K562 (cell line): ENCODE data around the gene GOSR1. TPM values are rescaled to one million over a fixed set of nuclear protein-coding genes. Genes with fewer than 3 reads are reported as not detected.
"Not testable (repeated sequence)": the region's sequence is repeated elsewhere in the genome, so short reads cannot be mapped to it uniquely, and the experiment has no call there.

Source experiments
- ATAC-seq: fragments of 200-7000 bp; cut with Tn5 transposase; 3 replicates; pipeline ENCODE4 v1.9.1; 2020; ENCODE audit warnings: moderate library complexity
- BruUV-seq: library from RNA; stranded (reverse); fragments of 400-500 nt; replicated peaks from 2 replicates; lab custom pipeline; 2021; lab: Mats Ljungman, UMichigan
- CTCF ChIA-PET: fragments of 300-600 bp; formaldehyde crosslinking; extraction: SDS; loops from one replicate; lab custom pipeline; 2021; ENCODE audit warnings: low intra/inter-chr PET ratio; lab: Yijun Ruan, JAX
- POLR2A ChIA-PET: fragments of 300-600, 350-650 bp; sonication (Branson Sonifier 250); formaldehyde crosslinking; extraction: SDS; loops from one replicate; lab custom pipeline; 2021; ENCODE audit warnings: antibody characterized with exemption, inconsistent platforms; lab: Yijun Ruan, JAX
- DNase-seq, 4 experiments: peaks; one replicate each; pipeline versions ENCODE4 v3.0.0 to v3.0.0-alpha.2; 2011 to 2018; ENCODE audit warnings: low spot score in 3 of 4, mixed read lengths in 3 of 4; ENCODE audit errors: extremely low read depth in 1 of 4
- FAIRE-seq: peaks from 2 replicates; lab custom pipeline; 2011; peaks lifted over from hg19 to GRCh38; lab: Jason Lieb, UNC
- H2AFZ ChIP-seq: 2 replicates; pipeline ENCODE4 v1.6.0; 2011; ENCODE audit warnings: low read depth, low read length, control low read depth, inconsistent platforms
- H3K27ac ChIP-seq: fragments of 200-600 bp; 3 replicates; pipeline ENCODE4 v1.8.0; 2011; ENCODE audit warnings: low read depth, mild to moderate bottlenecking, control low read depth, inconsistent platforms, low read length, moderate library complexity, mixed read lengths; ENCODE audit errors: extremely low read depth
- H3K27me3 ChIP-seq, 2 experiments: fragments of 300-600 bp in 1 of 2; 2 replicates in 1 of 2; 3 replicates in 1 of 2; pipeline versions ENCODE4 v1.6.0 to v1.8.0; 2011; ENCODE audit warnings: inconsistent platforms in 2 of 2, low read length in 2 of 2, mild to moderate bottlenecking in 1 of 2, mixed read lengths in 1 of 2, moderate library complexity in 1 of 2; ENCODE audit not compliant: control insufficient read depth in 2 of 2, insufficient read depth in 2 of 2
- H3K36me3 ChIP-seq: fragments of 300-600 bp; 3 replicates; pipeline ENCODE4 v1.8.0; 2011; ENCODE audit warnings: mild to moderate bottlenecking, low read length, inconsistent platforms; ENCODE audit not compliant: control insufficient read depth, insufficient read depth
- H3K4me1 ChIP-seq, 2 experiments: fragments of 200-600 bp in 1 of 2; replicated peaks in 1 of 2; 2 replicates in 1 of 2; 3 replicates in 1 of 2; pipeline versions ENCODE4 v1.5.1 to v1.8.0; 2011; ENCODE audit warnings: inconsistent platforms in 2 of 2, low read length in 2 of 2, mild to moderate bottlenecking in 1 of 2, mixed read lengths in 1 of 2, moderate library complexity in 1 of 2; ENCODE audit not compliant: control insufficient read depth in 2 of 2, insufficient read depth in 2 of 2
- H3K4me2 ChIP-seq: 2 replicates; pipeline ENCODE4 v1.6.1; 2011; ENCODE audit warnings: low read length, control low read depth, inconsistent platforms, mixed read lengths; ENCODE audit not compliant: insufficient read depth
- H3K4me3 ChIP-seq: fragments of 200-600 bp; sonication (generic), shearing (Covaris generic); 2 replicates; pipeline ENCODE4 v1.5.1; 2016; ENCODE audit warnings: control low read depth, inconsistent platforms
- H3K79me2 ChIP-seq: fragments of 200-600 bp; 3 replicates; pipeline ENCODE4 v1.8.0; 2011; ENCODE audit warnings: low read length, inconsistent platforms; ENCODE audit not compliant: control insufficient read depth, insufficient read depth
- H3K9ac ChIP-seq, 2 experiments: 2 replicates each; pipeline versions ENCODE4 v1.6.0 to v1.6.1; 2011; ENCODE audit warnings: low read depth in 2 of 2, low read length in 2 of 2, control low read depth in 1 of 2, inconsistent platforms in 1 of 2, mild to moderate bottlenecking in 1 of 2, mixed read lengths in 1 of 2; ENCODE audit not compliant: insufficient read depth in 1 of 2
- H3K9me1 ChIP-seq: one replicate; pipeline ENCODE4 v1.6.0; 2011; ENCODE audit warnings: inconsistent platforms, mild to moderate bottlenecking, low read length, moderate library complexity; ENCODE audit not compliant: control insufficient read depth, insufficient read depth
- H3K9me3 ChIP-seq: replicated peaks from 2 replicates; pipeline ENCODE4 v1.5.1; 2011; ENCODE audit warnings: low read depth, low read length, inconsistent platforms; ENCODE audit not compliant: control insufficient read depth, insufficient read depth
- H4K20me1 ChIP-seq: replicated peaks from 2 replicates; pipeline ENCODE4 v1.6.1; 2011; ENCODE audit warnings: low read length, inconsistent platforms, mixed read lengths; ENCODE audit not compliant: control insufficient read depth, insufficient read depth
- MAFG ChIP-seq: fragments of 450-650 bp; conservative IDR thresholded peaks from 2 replicates; pipeline ENCODE4 v1.6.1; 2016; ENCODE audit warnings: missing genetic modification characterization, missing compliant biosample characterization
- NFIX ChIP-seq: fragments of 250-450 bp; sonication (Bioruptor Pico); IDR thresholded peaks from 2 replicates; pipeline ENCODE4 v1.4.0; 2020; ENCODE audit warnings: low read depth, mild to moderate bottlenecking, moderate library complexity
- ZKSCAN1 ChIP-seq: fragments of 150-350 bp; IDR thresholded peaks from 2 replicates; pipeline ENCODE4 v1.6.1; 2016; ENCODE audit warnings: low read depth, low read length
- ZNF140 ChIP-seq: fragments of 250-450 bp; sonication (Bioruptor Pico); IDR thresholded peaks from 2 replicates; pipeline ENCODE4 v1.8.0; 2021; ENCODE audit warnings: moderate library complexity, mild to moderate bottlenecking, inconsistent platforms
- WGBS: fragments of 100-300 bp; shearing (Covaris generic); methylation state at CpG from one replicate; pipeline ENCODE4 v1.1.6; 2016; ENCODE audit warnings: low coverage, mixed read lengths; ENCODE audit not compliant: insufficient coverage; ENCODE audit errors: missing lambda C conversion rate; 5-methylcytosine and 5-hydroxymethylcytosine counted together
- in situ Hi-C: fragments of 300-500 bp; cut with MboI; formaldehyde crosslinking; loops from 4 replicates; pipeline ENCODE4 v1.15.0; 2018; ENCODE audit warnings: inconsistent platforms, mixed read lengths
- intact Hi-C: fragments of 100-400 bp; cut with micrococcal nuclease; formaldehyde crosslinking; loops from 2 replicates; pipeline ENCODE4 v1.14.2; 2022
- polyA plus RNA-seq, 8 experiments: library from polyadenylated mRNA; depleted of rRNA in 4 of 8; stranded (reverse) in 5 of 8; unstranded in 3 of 8; fragments of >200 nt; fragmentation: Nextera tagmentation in 2 of 8; fragmentation: Illumina TruSeq in 1 of 8; extraction: Ambion mirVana in 2 of 8; extraction: Trizol in 1 of 8; gene quantifications; 2 replicates each; pipeline versions ENCODE4 v1.2.1 to v1.2.3, GENCODE V29; 2011 to 2014; ENCODE audit warnings: inconsistent platforms in 1 of 8, missing spikeins in 1 of 8
- total RNA-seq, 7 experiments: library from RNA; depleted of rRNA in 6 of 7; stranded (reverse); fragments of >200 nt in 6 of 7; fragmentation: Illumina TruSeq in 2 of 7; extraction: Trizol in 2 of 7; gene quantifications; 2 replicates each; pipeline versions ENCODE4 v1.2.1 to v1.2.3, GENCODE V29; 2011 to 2021; ENCODE audit warnings: low replicate concordance in 1 of 7
- TF ChIP-seq, protein P1 (sequence below), 3 experiments: IDR thresholded peaks in 2 of 3; conservative IDR thresholded peaks in 1 of 3; 2 replicates each; pipeline ENCODE4 v1.5.1; 2011 to 2012; ENCODE audit warnings: low read length in 3 of 3, mild to moderate bottlenecking in 3 of 3, control low read depth in 2 of 3, improper control_type of control experiment in 1 of 3, inconsistent platforms in 1 of 3, low read depth in 1 of 3, mixed read lengths in 1 of 3, moderate library complexity in 1 of 3; ENCODE audit not compliant: insufficient read depth in 2 of 3

The GOSR1 gene
- total and polyA plus RNA-seq, 9 of the 15 experiments (the other 6 are each of a cell fraction or from before 2014, with no cell fraction given), result 17.6 to 95.5 (median 33.3) TPM

GRCh38 chr17:30565073-30565935 is 88.1 kb downstream of the GOSR1 start:
- H3K4me3 ChIP-seq, result no peak overlapping the region
- intact Hi-C loops (loop anchor here (10.0 kb wide), 1 partner anchor 149 kb away; no protein-coding TSS in a partner anchor), in situ Hi-C loops (no loop called here)
- TF ChIP-seq ZNF140 (CRISPR knock-in tag) (no peak), NFIX (no peak), ZKSCAN1 (peak; percentile 93), MAFG (tag) (no peak)
- TF ChIP-seq, protein P1, sequence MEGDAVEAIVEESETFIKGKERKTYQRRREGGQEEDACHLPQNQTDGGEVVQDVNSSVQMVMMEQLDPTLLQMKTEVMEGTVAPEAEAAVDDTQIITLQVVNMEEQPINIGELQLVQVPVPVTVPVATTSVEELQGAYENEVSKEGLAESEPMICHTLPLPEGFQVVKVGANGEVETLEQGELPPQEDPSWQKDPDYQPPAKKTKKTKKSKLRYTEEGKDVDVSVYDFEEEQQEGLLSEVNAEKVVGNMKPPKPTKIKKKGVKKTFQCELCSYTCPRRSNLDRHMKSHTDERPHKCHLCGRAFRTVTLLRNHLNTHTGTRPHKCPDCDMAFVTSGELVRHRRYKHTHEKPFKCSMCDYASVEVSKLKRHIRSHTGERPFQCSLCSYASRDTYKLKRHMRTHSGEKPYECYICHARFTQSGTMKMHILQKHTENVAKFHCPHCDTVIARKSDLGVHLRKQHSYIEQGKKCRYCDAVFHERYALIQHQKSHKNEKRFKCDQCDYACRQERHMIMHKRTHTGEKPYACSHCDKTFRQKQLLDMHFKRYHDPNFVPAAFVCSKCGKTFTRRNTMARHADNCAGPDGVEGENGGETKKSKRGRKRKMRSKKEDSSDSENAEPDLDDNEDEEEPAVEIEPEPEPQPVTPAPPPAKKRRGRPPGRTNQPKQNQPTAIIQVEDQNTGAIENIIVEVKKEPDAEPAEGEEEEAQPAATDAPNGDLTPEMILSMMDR (IDR thresholded peaks at IDR 0.05 in 2 of 3, conservative IDR thresholded peaks at IDR 0.05 in 1 of 3; ENCODE audit: insufficient read depth in 2 of 3, low read depth in 1 of 3, low read length in 3 of 3), result 0 out of 6 replicates have a peak, but pooled peaks of 2 of the 3 experiments have one; percentile 10 to 25
- ChIA-PET POLR2A (interaction anchor here (0.6 to 0.8 kb wide), 3 partner anchors 11 to 433 kb away, joined by 3 read pairs; no protein-coding TSS in a partner anchor), CTCF (no interaction called here)
- WGBS, result 4% methylated on average over 8 of the region's 9 CpGs
- DNase-seq (no peak), ATAC-seq (no peak), FAIRE-seq (no peak)
- H3K4me1 ChIP-seq, result peaks cover 0 to 17% of the 10 kb centered on the region in 2 experiments; a peak in 3 of 5 replicates
- H3K36me3 ChIP-seq, result no peaks in the 10 kb centered on the region
- no peak overlapping the region for H3K27ac ChIP-seq
- BruUV-seq, result no TSS peak
- no peak overlapping the region for H2AFZ ChIP-seq
- no peaks in the 10 kb centered on the region; the same call in none of the 2 replicates for H4K20me1 ChIP-seq
- no peaks in the 10 kb centered on the region for H3K9me3 ChIP-seq
- no peak overlapping the region for H3K9ac ChIP-seq
- H3K79me2 ChIP-seq, result no peaks in the 10 kb centered on the region
- H3K4me2 ChIP-seq, result no peak overlapping the region
- no peaks in the 10 kb centered on the region for H3K9me1 ChIP-seq
- H3K27me3 ChIP-seq, result peaks cover 6 to 30% of the 10 kb centered on the region in 2 experiments; a peak in 4 of 5 replicates

DNA sequence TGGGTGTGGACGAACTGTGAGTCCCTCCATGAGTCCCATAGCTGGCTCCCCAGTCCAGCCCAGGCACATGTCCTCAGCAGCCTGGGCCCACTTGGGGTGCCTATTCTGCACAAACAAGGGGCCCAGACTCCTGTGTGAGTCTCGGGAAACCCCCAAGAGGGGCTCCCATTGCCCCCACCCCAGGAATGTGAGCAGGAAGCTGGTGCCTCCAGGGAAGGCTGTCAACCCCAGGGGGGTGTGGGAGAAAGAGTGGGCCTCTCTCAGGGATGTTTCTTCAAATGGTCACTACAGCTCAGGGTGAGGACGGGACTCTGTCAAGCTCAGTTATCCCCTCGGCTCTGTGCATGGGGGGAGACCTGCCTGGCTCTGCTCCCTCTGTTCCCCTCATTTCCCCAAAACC is 88.9 kb downstream of the GOSR1 start:
- ATAC-seq, H3K9me3 ChIP-seq, BruUV-seq, in situ Hi-C loops, H3K4me3 ChIP-seq, H3K27ac ChIP-seq, H2AFZ ChIP-seq, H3K36me3 ChIP-seq, H3K9ac ChIP-seq, H3K9me1 ChIP-seq, H4K20me1 ChIP-seq, H3K79me2 ChIP-seq, DNase-seq, H3K4me2 ChIP-seq, FAIRE-seq: not testable (repeated sequence)
- ChIA-PET CTCF (interaction anchor here (0.6 kb wide), 1 partner anchor 141 kb away, joined by 3 read pairs; no protein-coding TSS in a partner anchor), POLR2A (interaction anchor here (0.7 kb wide), 1 partner anchor 22 kb away, joined by 3 read pairs; no protein-coding TSS in a partner anchor)
- intact Hi-C loops, result loop anchor here (10.0 kb wide), 1 partner anchor 149 kb away; no protein-coding TSS in a partner anchor
- H3K27me3 ChIP-seq, result peaks cover 6 to 36% of the 10 kb centered on the region in 2 experiments; a peak in 4 of 5 replicates
- peaks cover 0 to 14% of the 10 kb centered on the region in 2 experiments; a peak in 3 of 5 replicates for H3K4me1 ChIP-seq
- 0% methylated on average over 4 of the region's 4 CpGs for whole genome bisulfite sequencing
